MM.1S (cell line): ENCODE data around the gene IDH2.
A peak's percentile ranks its signal among the peaks of the same experiment; 100 is the strongest.
"Not testable (repeated sequence)": the region's sequence is repeated elsewhere in the genome, so short reads cannot be mapped to it uniquely, and the experiment has no call there.

Experiments used
- DNase-seq: peaks from one replicate; pipeline ENCODE4 v3.0.0-alpha.2; 2015
- H2AFZ ChIP-seq: fragments of 300-600 bp; sonication (generic); 2 replicates; pipeline ENCODE4 v1.6.0; 2016; ENCODE audit warnings: antibody characterized with exemption, low read length
- H3F3A ChIP-seq: fragments of 300-600 bp; sonication (generic); 2 replicates; pipeline ENCODE4 v1.6.1; 2016; ENCODE audit warnings: mild to moderate bottlenecking, antibody characterized with exemption, low read length, moderate library complexity, mixed read lengths; ENCODE audit not compliant: insufficient read depth
- H3K27ac ChIP-seq: fragments of 300-600 bp; sonication (generic); 2 replicates; pipeline ENCODE4 v1.5.1; 2016; ENCODE audit warnings: mild to moderate bottlenecking, low read length
- H3K27me3 ChIP-seq: fragments of 300-600 bp; sonication (generic); replicated peaks from 2 replicates; pipeline ENCODE4 v1.6.0; 2016; ENCODE audit warnings: low read length; ENCODE audit not compliant: insufficient read depth
- H3K36me3 ChIP-seq: fragments of 300-600 bp; sonication (generic); replicated peaks from 2 replicates; pipeline ENCODE4 v1.6.1; 2016; ENCODE audit warnings: mild to moderate bottlenecking, low read length, mixed read lengths; ENCODE audit not compliant: insufficient read depth
- H3K4me1 ChIP-seq: fragments of 300-600 bp; sonication (generic); 2 replicates; pipeline ENCODE4 v1.6.1; 2016; ENCODE audit warnings: low read length, mixed read lengths
- H3K4me2 ChIP-seq: fragments of 300-600 bp; sonication (generic); 2 replicates; pipeline ENCODE4 v1.6.0; 2016; ENCODE audit warnings: low read depth, low read length
- H3K4me3 ChIP-seq: fragments of 300-600 bp; sonication (generic); 2 replicates; pipeline ENCODE4 v1.5.1; 2016; ENCODE audit warnings: low read length, mixed read lengths
- H3K79me2 ChIP-seq: fragments of 300-600 bp; sonication (generic); 2 replicates; pipeline ENCODE4 v1.6.1; 2016; ENCODE audit warnings: mixed run types, low read length, mixed read lengths
- H3K9ac ChIP-seq: fragments of 300-600 bp; sonication (generic); 2 replicates; pipeline ENCODE4 v1.6.1; 2016; ENCODE audit warnings: low read length, mixed read lengths
- H3K9me2 ChIP-seq: fragments of 300-600 bp; sonication (generic); replicated peaks from 2 replicates; pipeline ENCODE4 v1.6.1; 2016; ENCODE audit warnings: mild to moderate bottlenecking, low read length, mixed read lengths; ENCODE audit not compliant: insufficient read depth
- H3K9me3 ChIP-seq: fragments of 300-600 bp; sonication (generic); replicated peaks from 2 replicates; pipeline ENCODE4 v1.6.1; 2016; ENCODE audit warnings: mild to moderate bottlenecking, low read length, mixed read lengths; ENCODE audit not compliant: insufficient read depth
- H4K20me1 ChIP-seq: fragments of 300-600 bp; sonication (generic); 2 replicates; pipeline ENCODE4 v1.6.1; 2016; ENCODE audit warnings: mild to moderate bottlenecking, low read length, moderate library complexity, mixed read lengths; ENCODE audit not compliant: insufficient read depth
- EZH2 ChIP-seq: fragments of 300-600 bp; sonication (generic); optimal IDR thresholded peaks from 2 replicates; pipeline ENCODE3; 2017; ENCODE audit warnings: low read depth, mild to moderate bottlenecking, antibody characterized with exemption, low read length, mixed read lengths
- EZH2phosphoT487 ChIP-seq: fragments of 300-600 bp; sonication (generic); IDR thresholded peaks from 2 replicates; pipeline ENCODE4 v1.6.1; 2018; ENCODE audit warnings: antibody characterized with exemption, low read length
- TF ChIP-seq, protein P1 (sequence below): fragments of 300-600 bp; sonication (generic); IDR thresholded peaks from 2 replicates; pipeline ENCODE4 v1.5.1; 2016; ENCODE audit warnings: antibody characterized with exemption, low read length, mixed read lengths

IDH2 gene

DNA sequence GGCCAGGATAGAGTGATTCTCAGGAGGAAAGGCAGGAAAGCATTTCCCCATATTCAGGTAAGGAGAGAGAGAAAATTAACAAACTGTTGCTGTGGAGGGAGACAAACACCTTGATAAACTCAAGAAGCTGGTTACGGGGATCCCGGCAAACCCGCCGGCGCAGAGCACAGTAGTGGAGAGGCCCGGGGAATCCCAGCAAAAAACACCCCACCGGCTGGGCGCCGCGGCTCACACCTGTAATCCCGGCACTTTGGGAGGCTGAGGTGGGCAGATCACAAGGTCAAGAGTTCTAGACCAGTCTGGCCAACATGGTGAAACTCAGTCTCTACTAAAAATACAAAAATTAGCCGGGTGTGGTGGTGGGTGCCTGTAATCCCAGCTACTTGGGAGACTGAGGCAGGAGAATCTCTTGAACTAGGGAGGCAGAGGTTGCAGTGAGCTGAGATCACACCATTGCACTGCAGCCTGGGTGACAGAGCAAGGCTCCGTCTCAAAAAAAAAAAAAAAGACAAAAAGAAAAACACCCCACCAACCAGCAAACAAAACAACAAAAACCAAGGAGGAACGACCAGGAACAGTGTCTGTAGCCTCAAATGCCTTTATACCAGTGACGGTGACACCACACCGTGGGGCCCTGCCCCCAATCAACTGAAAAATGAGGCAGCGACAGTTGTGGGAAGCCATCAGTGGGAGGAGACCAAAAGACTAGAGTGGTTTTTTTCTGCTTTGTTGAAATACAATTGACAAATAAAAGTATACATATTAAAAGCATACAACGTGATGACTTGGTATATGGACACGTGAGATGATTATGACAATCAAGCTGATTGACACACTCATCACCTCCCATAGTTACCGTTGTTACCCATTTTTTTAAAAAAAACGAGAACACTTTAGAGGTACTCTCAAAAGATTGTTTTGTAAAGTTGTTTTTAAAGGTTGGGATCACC is 40.2 kb upstream of the IDH2 start:
- no peaks in the 10 kb centered on the region for H3K9me2 ChIP-seq
- no peaks in the 10 kb centered on the region for H4K20me1 ChIP-seq
- no peak overlapping the region for H3K4me3 ChIP-seq
- H3K4me2 ChIP-seq = no peak overlapping the region; the same call in 1 of the 2 replicates
- 0 out of 2 replicates have a peak overlapping the region, but pooled peaks have one; percentile 80 for H2AFZ ChIP-seq
- H3K4me1 ChIP-seq = no peaks in the 10 kb centered on the region
- H3K36me3 ChIP-seq = no peaks in the 10 kb centered on the region
- TF ChIP-seq EZH2phosphoT487 (no peak), EZH2 (no peak)
- TF ChIP-seq, protein P1, sequence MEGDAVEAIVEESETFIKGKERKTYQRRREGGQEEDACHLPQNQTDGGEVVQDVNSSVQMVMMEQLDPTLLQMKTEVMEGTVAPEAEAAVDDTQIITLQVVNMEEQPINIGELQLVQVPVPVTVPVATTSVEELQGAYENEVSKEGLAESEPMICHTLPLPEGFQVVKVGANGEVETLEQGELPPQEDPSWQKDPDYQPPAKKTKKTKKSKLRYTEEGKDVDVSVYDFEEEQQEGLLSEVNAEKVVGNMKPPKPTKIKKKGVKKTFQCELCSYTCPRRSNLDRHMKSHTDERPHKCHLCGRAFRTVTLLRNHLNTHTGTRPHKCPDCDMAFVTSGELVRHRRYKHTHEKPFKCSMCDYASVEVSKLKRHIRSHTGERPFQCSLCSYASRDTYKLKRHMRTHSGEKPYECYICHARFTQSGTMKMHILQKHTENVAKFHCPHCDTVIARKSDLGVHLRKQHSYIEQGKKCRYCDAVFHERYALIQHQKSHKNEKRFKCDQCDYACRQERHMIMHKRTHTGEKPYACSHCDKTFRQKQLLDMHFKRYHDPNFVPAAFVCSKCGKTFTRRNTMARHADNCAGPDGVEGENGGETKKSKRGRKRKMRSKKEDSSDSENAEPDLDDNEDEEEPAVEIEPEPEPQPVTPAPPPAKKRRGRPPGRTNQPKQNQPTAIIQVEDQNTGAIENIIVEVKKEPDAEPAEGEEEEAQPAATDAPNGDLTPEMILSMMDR = no peak
- no peaks in the 10 kb centered on the region for H3K9me3 ChIP-seq
- no peaks in the 10 kb centered on the region for H3K27me3 ChIP-seq
- no peak overlapping the region for H3K9ac ChIP-seq
- no peak overlapping the region for H3K27ac ChIP-seq
- no peaks in the 10 kb centered on the region for H3F3A ChIP-seq
- DNase-seq = no peak
- no peaks in the 10 kb centered on the region for H3K79me2 ChIP-seq

DNA sequence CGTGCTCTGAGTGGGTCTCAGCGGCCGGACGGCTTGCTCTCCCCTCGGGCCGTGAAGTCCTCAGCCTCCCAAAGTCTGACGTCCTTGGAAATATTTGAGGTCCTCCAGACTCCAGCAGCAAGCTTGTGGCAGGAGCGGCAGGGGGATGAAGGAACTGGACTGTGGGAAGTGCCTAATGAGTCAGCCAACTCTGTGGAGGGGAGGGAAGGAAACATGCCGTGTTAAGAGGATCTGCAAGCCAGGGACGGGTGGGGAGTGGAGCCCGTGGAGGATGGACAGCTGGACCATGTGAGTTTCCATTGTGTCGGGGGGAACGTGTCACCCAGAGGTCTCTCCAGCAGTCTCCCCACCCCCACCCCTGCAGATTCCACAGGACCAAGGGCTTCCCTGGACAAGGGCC is 39.4 kb upstream of the IDH2 start:
- Histone ChIP-seq H4K20me1 (no peaks in the 10 kb centered on the region), H3K9me2 (no peaks in the 10 kb centered on the region), H3F3A (no peaks in the 10 kb centered on the region), H3K27me3 (no peaks in the 10 kb centered on the region), H3K79me2 (no peaks in the 10 kb centered on the region), H3K4me1 (no peaks in the 10 kb centered on the region), H3K9me3 (no peaks in the 10 kb centered on the region), H3K27ac (no peak overlapping the region), H3K4me3 (no peak overlapping the region), H2AFZ (no peak overlapping the region), H3K36me3 (no peaks in the 10 kb centered on the region), H3K4me2 (no peak overlapping the region), H3K9ac (no peak overlapping the region)
- DNase-seq = no peak
- TF ChIP-seq EZH2phosphoT487 (no peak), EZH2 (no peak)
- TF ChIP-seq, protein P1 = no peak

DNA sequence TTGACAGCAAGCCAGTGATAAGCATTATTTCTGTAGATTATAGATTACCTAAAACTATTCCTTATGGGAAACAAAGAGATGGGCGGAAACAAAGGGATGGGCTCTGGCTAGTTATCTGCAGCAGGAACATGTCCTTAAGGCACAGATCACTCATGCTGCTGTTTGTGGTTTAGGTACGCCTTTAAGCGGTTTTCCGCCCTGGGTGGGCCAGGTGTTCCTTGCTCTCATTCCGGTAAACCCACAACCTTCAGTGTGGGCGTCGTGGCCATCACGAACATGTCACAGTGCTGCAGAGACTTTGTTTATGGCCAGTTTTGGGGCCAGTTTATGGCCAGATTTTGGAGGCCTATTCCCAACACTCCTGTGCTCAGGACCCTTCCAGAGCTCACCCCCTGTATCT is 37.3 kb upstream of the IDH2 start:
- H3K9me3 ChIP-seq, H3K79me2 ChIP-seq, H3K4me3 ChIP-seq, H3K4me1 ChIP-seq, H3K4me2 ChIP-seq, H3K36me3 ChIP-seq, H3K9ac ChIP-seq, H3K9me2 ChIP-seq, H3K27ac ChIP-seq, H3K27me3 ChIP-seq, H4K20me1 ChIP-seq, DNase-seq, H2AFZ ChIP-seq, H3F3A ChIP-seq: not testable (repeated sequence)
